H1 (cell line): ENCODE results near the gene OLFML2B. TPM values are rescaled to one million over a fixed set of nuclear protein-coding genes. Genes with fewer than 3 reads are reported as not detected.

Experiments
- GABPA ChIP-seq: IDR thresholded peaks from 2 replicates; pipeline ENCODE4 v1.6.1; 2011; ENCODE audit warnings: mild to moderate bottlenecking, low read length, moderate library complexity, borderline replicate concordance; ENCODE audit not compliant: insufficient read depth
- KDM4A ChIP-seq: IDR thresholded peaks from one replicate; pipeline ENCODE4 v1.7.1; 2012; ENCODE audit warnings: low read depth, mild to moderate bottlenecking, moderate library complexity, low read length, inconsistent platforms; ENCODE audit not compliant: severe bottlenecking
- RXRA ChIP-seq: IDR thresholded peaks from 2 replicates; pipeline ENCODE4 v1.6.1; 2011; ENCODE audit warnings: low read depth, mild to moderate bottlenecking, low read length, moderate library complexity; ENCODE audit not compliant: insufficient read depth
- SAP30 ChIP-seq: fragments of 300-600 bp; sonication (generic); IDR thresholded peaks from 2 replicates; pipeline ENCODE4 v1.7.1; 2012; ENCODE audit warnings: low read length, moderate library complexity, mild to moderate bottlenecking, inconsistent platforms; ENCODE audit not compliant: insufficient read depth, insufficient replicate concordance
- TBP ChIP-seq: IDR thresholded peaks from 2 replicates; pipeline ENCODE4 v1.6.1; 2011; ENCODE audit warnings: low read depth, low read length, improper control_type of control experiment
- YY1 ChIP-seq: IDR thresholded peaks from 2 replicates; pipeline ENCODE4 v1.6.1; 2011; ENCODE audit warnings: low read depth, mild to moderate bottlenecking, low read length
- polyA plus RNA-seq, 7 experiments: library from polyadenylated mRNA; depleted of rRNA in 3 of 7; stranded (reverse) in 5 of 7; unstranded in 2 of 7; fragments of >200 nt in 5 of 7; fragments of 200-250 nt in 2 of 7; gene quantifications; 1 replicate in 5 of 7; 2 replicates in 1 of 7; 4 replicates in 1 of 7; pipeline versions ENCODE4 v1.2.1 to v1.2.3, GENCODE V29; 2011 to 2013; ENCODE audit warnings: missing spikeins in 2 of 7, mixed read lengths in 2 of 7
- total RNA-seq: library from RNA; stranded (reverse); fragmentation: NEBNext Ultra II Directional; extraction: Animal tissue kit (Norgen Biotek cat#: 25700); gene quantifications from 2 replicates; pipeline ENCODE4 v1.2.1, GENCODE V29; 2021

Gene OLFML2B
- total and polyA plus RNA-seq, 2 of the 8 experiments (the other 6 are each of a cell fraction or from before 2014, with no cell fraction given): 6.5 to 10.4 TPM

- TF ChIP-seq GABPA: no peak
- no peak for TF ChIP-seq RXRA
- TF ChIP-seq KDM4A: no peak
- TF ChIP-seq YY1: no peak
- no peak for TF ChIP-seq SAP30
- TF ChIP-seq TBP: no peak
Measured at GRCh38 chr1:162060314-162060713, 36.6 kb upstream of the OLFML2B start (continued).
